WTC11 (cell line): ENCODE measurements around the gene POGK.
"Not testable (repeated sequence)": the region's sequence is repeated elsewhere in the genome, so short reads cannot be mapped to it uniquely, and the experiment has no call there.

Experiments
- JUN ChIP-seq: sonication (generic); formaldehyde crosslinking; IDR thresholded peaks from 2 replicates; pipeline ENCODE4 v1.8.0; 2023; ENCODE audit warnings: mild to moderate bottlenecking, missing genetic modification reagents
- ZNF121 ChIP-seq: sonication (generic); formaldehyde crosslinking; IDR thresholded peaks from 2 replicates; pipeline ENCODE4 v1.8.0; 2023; ENCODE audit warnings: missing genetic modification reagents
- ZNF512 ChIP-seq: sonication (generic); formaldehyde crosslinking; IDR thresholded peaks from 2 replicates; pipeline ENCODE4 v1.8.1; 2022; ENCODE audit warnings: missing genetic modification reagents, borderline replicate concordance
- ZNF671 ChIP-seq: fragments of 250-450 bp; sonication (Bioruptor Pico); IDR thresholded peaks from 2 replicates; pipeline ENCODE4 v1.8.0; 2021; ENCODE audit warnings: mild to moderate bottlenecking
- TF ChIP-seq, protein P1 (sequence below): sonication (generic); formaldehyde crosslinking; IDR thresholded peaks from 2 replicates; pipeline ENCODE4 v1.8.0; 2023; ENCODE audit warnings: missing genetic modification reagents, mild to moderate bottlenecking, borderline replicate concordance
- TF ChIP-seq, protein P2 (sequence below): sonication (generic); formaldehyde crosslinking; IDR thresholded peaks from 2 replicates; pipeline ENCODE4 v1.8.1; 2022; ENCODE audit warnings: mild to moderate bottlenecking, moderate library complexity, missing genetic modification reagents
- TF ChIP-seq, protein P3 (sequence below): fragments of 200-600 bp; IDR thresholded peaks from 2 replicates; pipeline ENCODE4 v1.8.0; 2022; ENCODE audit warnings: antibody characterized with exemption
- TF ChIP-seq, protein P4 (sequence below): sonication (generic); formaldehyde crosslinking; IDR thresholded peaks from 2 replicates; pipeline ENCODE4 v1.8.1; 2023; ENCODE audit warnings: mild to moderate bottlenecking, missing genetic modification reagents, borderline replicate concordance

- TF ChIP-seq, protein P1, sequence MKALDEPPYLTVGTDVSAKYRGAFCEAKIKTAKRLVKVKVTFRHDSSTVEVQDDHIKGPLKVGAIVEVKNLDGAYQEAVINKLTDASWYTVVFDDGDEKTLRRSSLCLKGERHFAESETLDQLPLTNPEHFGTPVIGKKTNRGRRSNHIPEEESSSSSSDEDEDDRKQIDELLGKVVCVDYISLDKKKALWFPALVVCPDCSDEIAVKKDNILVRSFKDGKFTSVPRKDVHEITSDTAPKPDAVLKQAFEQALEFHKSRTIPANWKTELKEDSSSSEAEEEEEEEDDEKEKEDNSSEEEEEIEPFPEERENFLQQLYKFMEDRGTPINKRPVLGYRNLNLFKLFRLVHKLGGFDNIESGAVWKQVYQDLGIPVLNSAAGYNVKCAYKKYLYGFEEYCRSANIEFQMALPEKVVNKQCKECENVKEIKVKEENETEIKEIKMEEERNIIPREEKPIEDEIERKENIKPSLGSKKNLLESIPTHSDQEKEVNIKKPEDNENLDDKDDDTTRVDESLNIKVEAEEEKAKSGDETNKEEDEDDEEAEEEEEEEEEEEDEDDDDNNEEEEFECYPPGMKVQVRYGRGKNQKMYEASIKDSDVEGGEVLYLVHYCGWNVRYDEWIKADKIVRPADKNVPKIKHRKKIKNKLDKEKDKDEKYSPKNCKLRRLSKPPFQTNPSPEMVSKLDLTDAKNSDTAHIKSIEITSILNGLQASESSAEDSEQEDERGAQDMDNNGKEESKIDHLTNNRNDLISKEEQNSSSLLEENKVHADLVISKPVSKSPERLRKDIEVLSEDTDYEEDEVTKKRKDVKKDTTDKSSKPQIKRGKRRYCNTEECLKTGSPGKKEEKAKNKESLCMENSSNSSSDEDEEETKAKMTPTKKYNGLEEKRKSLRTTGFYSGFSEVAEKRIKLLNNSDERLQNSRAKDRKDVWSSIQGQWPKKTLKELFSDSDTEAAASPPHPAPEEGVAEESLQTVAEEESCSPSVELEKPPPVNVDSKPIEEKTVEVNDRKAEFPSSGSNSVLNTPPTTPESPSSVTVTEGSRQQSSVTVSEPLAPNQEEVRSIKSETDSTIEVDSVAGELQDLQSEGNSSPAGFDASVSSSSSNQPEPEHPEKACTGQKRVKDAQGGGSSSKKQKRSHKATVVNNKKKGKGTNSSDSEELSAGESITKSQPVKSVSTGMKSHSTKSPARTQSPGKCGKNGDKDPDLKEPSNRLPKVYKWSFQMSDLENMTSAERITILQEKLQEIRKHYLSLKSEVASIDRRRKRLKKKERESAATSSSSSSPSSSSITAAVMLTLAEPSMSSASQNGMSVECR (CRISPR knock-in tag), result not testable (repeated sequence)
- TF ChIP-seq, protein P2, sequence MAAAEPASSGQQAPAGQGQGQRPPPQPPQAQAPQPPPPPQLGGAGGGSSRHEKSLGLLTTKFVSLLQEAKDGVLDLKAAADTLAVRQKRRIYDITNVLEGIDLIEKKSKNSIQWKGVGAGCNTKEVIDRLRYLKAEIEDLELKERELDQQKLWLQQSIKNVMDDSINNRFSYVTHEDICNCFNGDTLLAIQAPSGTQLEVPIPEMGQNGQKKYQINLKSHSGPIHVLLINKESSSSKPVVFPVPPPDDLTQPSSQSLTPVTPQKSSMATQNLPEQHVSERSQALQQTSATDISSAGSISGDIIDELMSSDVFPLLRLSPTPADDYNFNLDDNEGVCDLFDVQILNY, result not testable (repeated sequence)
- TF ChIP-seq ZNF512; JUN (CRISPR knock-in tag); ZNF671 (CRISPR knock-in tag); ZNF121 (CRISPR knock-in tag): not testable (repeated sequence)
- TF ChIP-seq, protein P3, sequence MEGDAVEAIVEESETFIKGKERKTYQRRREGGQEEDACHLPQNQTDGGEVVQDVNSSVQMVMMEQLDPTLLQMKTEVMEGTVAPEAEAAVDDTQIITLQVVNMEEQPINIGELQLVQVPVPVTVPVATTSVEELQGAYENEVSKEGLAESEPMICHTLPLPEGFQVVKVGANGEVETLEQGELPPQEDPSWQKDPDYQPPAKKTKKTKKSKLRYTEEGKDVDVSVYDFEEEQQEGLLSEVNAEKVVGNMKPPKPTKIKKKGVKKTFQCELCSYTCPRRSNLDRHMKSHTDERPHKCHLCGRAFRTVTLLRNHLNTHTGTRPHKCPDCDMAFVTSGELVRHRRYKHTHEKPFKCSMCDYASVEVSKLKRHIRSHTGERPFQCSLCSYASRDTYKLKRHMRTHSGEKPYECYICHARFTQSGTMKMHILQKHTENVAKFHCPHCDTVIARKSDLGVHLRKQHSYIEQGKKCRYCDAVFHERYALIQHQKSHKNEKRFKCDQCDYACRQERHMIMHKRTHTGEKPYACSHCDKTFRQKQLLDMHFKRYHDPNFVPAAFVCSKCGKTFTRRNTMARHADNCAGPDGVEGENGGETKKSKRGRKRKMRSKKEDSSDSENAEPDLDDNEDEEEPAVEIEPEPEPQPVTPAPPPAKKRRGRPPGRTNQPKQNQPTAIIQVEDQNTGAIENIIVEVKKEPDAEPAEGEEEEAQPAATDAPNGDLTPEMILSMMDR, result not testable (repeated sequence)
- TF ChIP-seq, protein P4, sequence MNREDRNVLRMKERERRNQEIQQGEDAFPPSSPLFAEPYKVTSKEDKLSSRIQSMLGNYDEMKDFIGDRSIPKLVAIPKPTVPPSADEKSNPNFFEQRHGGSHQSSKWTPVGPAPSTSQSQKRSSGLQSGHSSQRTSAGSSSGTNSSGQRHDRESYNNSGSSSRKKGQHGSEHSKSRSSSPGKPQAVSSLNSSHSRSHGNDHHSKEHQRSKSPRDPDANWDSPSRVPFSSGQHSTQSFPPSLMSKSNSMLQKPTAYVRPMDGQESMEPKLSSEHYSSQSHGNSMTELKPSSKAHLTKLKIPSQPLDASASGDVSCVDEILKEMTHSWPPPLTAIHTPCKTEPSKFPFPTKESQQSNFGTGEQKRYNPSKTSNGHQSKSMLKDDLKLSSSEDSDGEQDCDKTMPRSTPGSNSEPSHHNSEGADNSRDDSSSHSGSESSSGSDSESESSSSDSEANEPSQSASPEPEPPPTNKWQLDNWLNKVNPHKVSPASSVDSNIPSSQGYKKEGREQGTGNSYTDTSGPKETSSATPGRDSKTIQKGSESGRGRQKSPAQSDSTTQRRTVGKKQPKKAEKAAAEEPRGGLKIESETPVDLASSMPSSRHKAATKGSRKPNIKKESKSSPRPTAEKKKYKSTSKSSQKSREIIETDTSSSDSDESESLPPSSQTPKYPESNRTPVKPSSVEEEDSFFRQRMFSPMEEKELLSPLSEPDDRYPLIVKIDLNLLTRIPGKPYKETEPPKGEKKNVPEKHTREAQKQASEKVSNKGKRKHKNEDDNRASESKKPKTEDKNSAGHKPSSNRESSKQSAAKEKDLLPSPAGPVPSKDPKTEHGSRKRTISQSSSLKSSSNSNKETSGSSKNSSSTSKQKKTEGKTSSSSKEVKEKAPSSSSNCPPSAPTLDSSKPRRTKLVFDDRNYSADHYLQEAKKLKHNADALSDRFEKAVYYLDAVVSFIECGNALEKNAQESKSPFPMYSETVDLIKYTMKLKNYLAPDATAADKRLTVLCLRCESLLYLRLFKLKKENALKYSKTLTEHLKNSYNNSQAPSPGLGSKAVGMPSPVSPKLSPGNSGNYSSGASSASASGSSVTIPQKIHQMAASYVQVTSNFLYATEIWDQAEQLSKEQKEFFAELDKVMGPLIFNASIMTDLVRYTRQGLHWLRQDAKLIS (CRISPR knock-in tag), result not testable (repeated sequence)
Observed at GRCh38 chr1:166829762-166830161, 9.5 kb upstream of the POGK start.
